ENCODE results near the gene CCZ1. TPM values are rescaled to one million over a fixed set of nuclear protein-coding genes. Genes with fewer than 3 reads are reported as not detected.
"Not testable (repeated sequence)": the region's sequence is repeated elsewhere in the genome, so short reads cannot be mapped to it uniquely, and the experiment has no call there.

The CCZ1 gene
- total RNA-seq, 2 experiments from 2014 or later = 76.2 to 80.4 TPM

DNA sequence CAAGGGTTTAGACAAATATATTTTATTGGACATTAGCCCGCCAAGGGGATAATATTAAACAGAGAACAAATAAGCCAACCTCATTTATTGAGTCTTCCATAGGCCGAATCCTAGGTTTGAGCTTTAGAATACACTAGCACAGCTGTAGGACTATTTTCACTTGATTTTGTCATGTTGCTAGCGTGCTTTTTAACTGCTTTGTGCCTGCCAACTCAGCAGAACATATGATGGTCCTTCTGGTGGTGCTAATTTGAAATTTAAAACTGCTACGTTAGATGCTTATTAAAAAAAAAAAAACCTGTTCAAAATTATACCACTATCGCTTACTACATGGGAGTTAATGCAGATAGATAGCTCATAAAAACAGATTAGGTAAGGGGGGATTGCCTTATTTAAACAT lies 14.1 kb upstream of the CCZ1 start:
- DNase-seq; H3K4me1 Mint-ChIP-seq (ENCODE audit: low read depth); H3K9me3 Mint-ChIP-seq; H3K9me3 ChIP-seq (ENCODE audit: control insufficient read depth in 1 of 2, insufficient read depth in 1 of 2, low read length in 2 of 2); H3K36me3 ChIP-seq (ENCODE audit: insufficient read depth, low read length); H3K4me3 Mint-ChIP-seq; H3K27ac Mint-ChIP-seq; CTCF ChIA-PET; H3K27ac ChIP-seq (ENCODE audit: low read depth in 1 of 2, low read length in 2 of 2); POLR2A ChIA-PET; ATAC-seq (ENCODE audit: poor library complexity); H3K4me3 ChIP-seq (ENCODE audit: low read length); H3K4me1 ChIP-seq (ENCODE audit: insufficient read depth, low read length); H3K27me3 Mint-ChIP-seq; H3K27me3 ChIP-seq (ENCODE audit: control insufficient read depth in 1 of 2, insufficient read depth in 2 of 2, low read length in 2 of 2); intact Hi-C loops (cut with DNase I, micrococcal nuclease): not testable (repeated sequence)
- peaks cover 22% of the 10 kb centered on the region for H3K36me3 Mint-ChIP-seq (ENCODE audit: low read depth)

DNA sequence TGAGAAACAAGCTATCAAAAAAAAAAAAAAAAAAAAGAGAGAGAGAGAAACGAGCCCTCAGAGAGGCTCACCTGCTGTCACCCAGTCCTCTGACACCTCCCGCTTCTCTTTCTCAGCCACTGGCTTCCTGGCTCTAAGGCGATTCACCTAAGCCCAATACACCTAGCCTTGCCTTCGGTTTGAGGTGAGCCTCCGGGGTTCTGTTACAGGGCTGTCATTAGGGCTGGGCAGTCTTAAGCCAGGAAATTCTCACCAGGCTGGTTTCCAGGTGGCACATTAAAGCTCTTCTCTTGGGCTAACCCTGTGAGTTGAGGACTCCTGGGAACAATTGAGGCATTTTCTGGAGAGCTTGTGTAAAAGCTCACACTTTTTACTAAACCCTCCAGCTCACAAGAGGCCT lies 10.5 kb upstream of the CCZ1 start:
- H3K4me3 Mint-ChIP-seq; H3K27me3 Mint-ChIP-seq; H3K4me1 Mint-ChIP-seq (ENCODE audit: low read depth); ATAC-seq (ENCODE audit: poor library complexity); intact Hi-C loops (cut with DNase I, micrococcal nuclease); H3K4me3 ChIP-seq (ENCODE audit: low read length); DNase-seq; H3K9me3 ChIP-seq (ENCODE audit: control insufficient read depth in 1 of 2, insufficient read depth in 1 of 2, low read length in 2 of 2); H3K9me3 Mint-ChIP-seq; H3K27ac ChIP-seq (ENCODE audit: low read depth in 1 of 2, low read length in 2 of 2); POLR2A ChIA-PET; H3K36me3 ChIP-seq (ENCODE audit: insufficient read depth, low read length); H3K4me1 ChIP-seq (ENCODE audit: insufficient read depth, low read length); H3K27me3 ChIP-seq (ENCODE audit: control insufficient read depth in 1 of 2, insufficient read depth in 2 of 2, low read length in 2 of 2); H3K27ac Mint-ChIP-seq; CTCF ChIA-PET: not testable (repeated sequence)
- H3K36me3 Mint-ChIP-seq (ENCODE audit: low read depth) = peaks cover 22% of the 10 kb centered on the region

DNA sequence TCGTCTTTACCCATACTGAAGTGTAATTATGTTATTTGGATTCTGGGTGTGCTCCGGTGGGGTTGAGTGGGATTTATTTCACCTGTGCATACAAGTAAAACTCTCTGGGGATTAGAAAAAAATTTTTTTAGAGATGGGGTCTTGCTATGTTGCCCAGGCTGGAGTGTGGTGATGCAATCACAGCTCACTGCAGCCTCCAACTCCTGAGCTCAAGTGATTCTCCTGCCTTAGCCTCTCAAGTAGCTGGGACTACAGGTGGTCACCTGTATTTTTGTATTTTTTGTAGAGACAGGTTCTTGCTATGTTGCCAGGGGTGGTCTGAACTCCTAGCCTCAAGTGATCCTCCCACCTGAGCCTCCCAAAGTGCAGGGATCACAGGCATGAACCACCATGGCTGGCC lies 8.3 kb upstream of the CCZ1 start:
- H3K27ac ChIP-seq (ENCODE audit: low read depth in 1 of 2, low read length in 2 of 2); DNase-seq; CTCF ChIA-PET; ATAC-seq (ENCODE audit: poor library complexity); H3K4me1 Mint-ChIP-seq (ENCODE audit: low read depth); H3K27me3 ChIP-seq (ENCODE audit: control insufficient read depth in 1 of 2, insufficient read depth in 2 of 2, low read length in 2 of 2); POLR2A ChIA-PET; H3K4me3 ChIP-seq (ENCODE audit: low read length); H3K36me3 Mint-ChIP-seq (ENCODE audit: low read depth); H3K27me3 Mint-ChIP-seq; H3K4me3 Mint-ChIP-seq; intact Hi-C loops (cut with DNase I, micrococcal nuclease); H3K4me1 ChIP-seq (ENCODE audit: insufficient read depth, low read length); H3K9me3 ChIP-seq (ENCODE audit: control insufficient read depth in 1 of 2, insufficient read depth in 1 of 2, low read length in 2 of 2); H3K27ac Mint-ChIP-seq; H3K36me3 ChIP-seq (ENCODE audit: insufficient read depth, low read length); H3K9me3 Mint-ChIP-seq: not testable (repeated sequence)

DNA sequence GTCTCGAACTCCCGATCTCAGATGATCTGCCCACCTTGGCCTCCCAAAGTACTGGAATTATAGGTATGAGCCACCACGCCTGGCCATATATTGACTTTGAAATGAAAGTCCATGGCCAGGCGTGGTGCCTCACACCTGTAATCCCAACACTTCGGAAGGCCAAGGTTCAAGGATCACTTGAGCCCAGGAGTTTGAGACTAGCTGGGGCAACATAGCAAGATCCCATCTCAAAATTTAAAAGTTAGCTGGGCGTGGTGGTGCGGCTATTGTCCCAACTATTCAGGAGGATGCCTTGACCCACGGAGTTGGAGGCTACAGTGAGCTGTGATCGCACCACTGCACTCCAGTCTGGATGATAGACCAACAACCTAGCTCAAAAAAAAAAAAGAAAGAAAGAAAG lies 6.0 kb upstream of the CCZ1 start:
- Mint-ChIP-seq H3K4me3 (no peak overlapping the region), H3K4me1 (ENCODE audit: low read depth) (no peaks in the 10 kb centered on the region), H3K36me3 (ENCODE audit: low read depth) (no peaks in the 10 kb centered on the region), H3K27ac (no peak overlapping the region), H3K27me3 (no peaks in the 10 kb centered on the region), H3K9me3 (no peaks in the 10 kb centered on the region)
- Histone ChIP-seq H3K27me3 (ENCODE audit: control insufficient read depth in 1 of 2, insufficient read depth in 2 of 2, low read length in 2 of 2) (no peaks in the 10 kb centered on the region), H3K4me1 (ENCODE audit: insufficient read depth, low read length) (no peaks in the 10 kb centered on the region), H3K4me3 (ENCODE audit: low read length) (no peak overlapping the region), H3K36me3 (ENCODE audit: insufficient read depth, low read length) (no peaks in the 10 kb centered on the region), H3K9me3 (ENCODE audit: control insufficient read depth in 1 of 2, insufficient read depth in 1 of 2, low read length in 2 of 2) (no peaks in the 10 kb centered on the region), H3K27ac (ENCODE audit: low read depth in 1 of 2, low read length in 2 of 2) (no peak overlapping the region)
- intact Hi-C loops (cut with DNase I, micrococcal nuclease) = no loop called here
- POLR2A ChIA-PET = no interaction called here
- TF ChIP-seq, protein P1, sequence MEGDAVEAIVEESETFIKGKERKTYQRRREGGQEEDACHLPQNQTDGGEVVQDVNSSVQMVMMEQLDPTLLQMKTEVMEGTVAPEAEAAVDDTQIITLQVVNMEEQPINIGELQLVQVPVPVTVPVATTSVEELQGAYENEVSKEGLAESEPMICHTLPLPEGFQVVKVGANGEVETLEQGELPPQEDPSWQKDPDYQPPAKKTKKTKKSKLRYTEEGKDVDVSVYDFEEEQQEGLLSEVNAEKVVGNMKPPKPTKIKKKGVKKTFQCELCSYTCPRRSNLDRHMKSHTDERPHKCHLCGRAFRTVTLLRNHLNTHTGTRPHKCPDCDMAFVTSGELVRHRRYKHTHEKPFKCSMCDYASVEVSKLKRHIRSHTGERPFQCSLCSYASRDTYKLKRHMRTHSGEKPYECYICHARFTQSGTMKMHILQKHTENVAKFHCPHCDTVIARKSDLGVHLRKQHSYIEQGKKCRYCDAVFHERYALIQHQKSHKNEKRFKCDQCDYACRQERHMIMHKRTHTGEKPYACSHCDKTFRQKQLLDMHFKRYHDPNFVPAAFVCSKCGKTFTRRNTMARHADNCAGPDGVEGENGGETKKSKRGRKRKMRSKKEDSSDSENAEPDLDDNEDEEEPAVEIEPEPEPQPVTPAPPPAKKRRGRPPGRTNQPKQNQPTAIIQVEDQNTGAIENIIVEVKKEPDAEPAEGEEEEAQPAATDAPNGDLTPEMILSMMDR (IDR thresholded peaks at IDR 0.05) = no peak
- no peak for DNase-seq
- CTCF ChIA-PET = no interaction called here
- no peak for ATAC-seq (ENCODE audit: poor library complexity)

DNA sequence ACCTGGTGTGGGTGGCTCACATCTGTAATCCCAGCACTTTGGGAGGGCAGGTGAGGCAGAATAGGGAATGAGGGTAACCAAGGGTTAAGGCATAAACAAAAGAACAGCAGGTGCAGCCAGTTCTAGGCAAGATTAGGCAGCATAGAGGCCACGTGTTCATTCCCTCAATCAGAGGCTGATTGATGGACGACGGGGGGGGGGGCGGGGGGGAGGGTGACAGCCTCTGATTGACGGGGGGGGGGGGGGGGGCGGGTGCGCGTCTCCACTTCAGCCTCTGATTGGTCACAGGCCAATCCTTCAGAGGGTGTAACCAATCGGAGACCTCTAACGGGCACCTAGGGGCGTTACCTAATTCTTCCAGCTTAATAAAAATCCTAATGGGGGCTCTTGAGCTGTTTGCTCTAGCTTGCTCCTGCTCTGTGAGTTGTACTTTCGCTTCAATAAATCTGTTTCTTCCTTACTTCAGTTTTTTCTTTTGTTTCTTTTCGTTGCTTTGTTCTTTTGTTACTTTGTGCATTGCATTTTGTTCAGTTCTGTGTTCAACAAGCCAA lies 1.1 kb upstream of the CCZ1 start:
- H3K4me3 ChIP-seq (ENCODE audit: low read length); H3K9me3 Mint-ChIP-seq; CTCF ChIA-PET; POLR2A ChIA-PET; ATAC-seq (ENCODE audit: poor library complexity); H3K4me1 ChIP-seq (ENCODE audit: insufficient read depth, low read length); H3K27me3 ChIP-seq (ENCODE audit: control insufficient read depth in 1 of 2, insufficient read depth in 2 of 2, low read length in 2 of 2); H3K27ac ChIP-seq (ENCODE audit: low read depth in 1 of 2, low read length in 2 of 2); H3K36me3 ChIP-seq (ENCODE audit: insufficient read depth, low read length); DNase-seq; H3K27me3 Mint-ChIP-seq; H3K36me3 Mint-ChIP-seq (ENCODE audit: low read depth); H3K4me1 Mint-ChIP-seq (ENCODE audit: low read depth); H3K9me3 ChIP-seq (ENCODE audit: control insufficient read depth in 1 of 2, insufficient read depth in 1 of 2, low read length in 2 of 2); intact Hi-C loops (cut with DNase I, micrococcal nuclease): not testable (repeated sequence)
- H3K4me3 Mint-ChIP-seq = peak overlapping the region; percentile 82
- peak overlapping the region; percentile 47 for H3K27ac Mint-ChIP-seq

DNA sequence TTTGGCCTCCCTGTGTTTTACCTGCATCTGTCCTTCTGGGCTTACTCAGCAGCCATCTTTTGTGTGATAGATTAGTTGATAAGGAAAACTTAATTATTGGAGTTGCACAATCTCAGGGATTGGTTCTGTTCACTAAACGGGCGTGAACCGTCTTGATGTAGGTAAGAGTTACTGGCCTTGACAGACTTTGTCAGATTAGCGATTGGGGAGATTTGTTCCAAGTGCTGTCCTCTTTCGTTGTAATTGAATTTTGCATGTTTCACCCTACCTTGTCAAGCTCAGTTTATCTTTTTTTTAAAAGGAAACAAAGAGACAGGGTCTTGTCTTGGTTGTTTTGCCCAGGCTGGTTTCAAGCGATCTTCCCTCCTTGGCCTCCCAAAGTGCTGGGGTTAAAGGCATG lies 4.5 kb downstream of the CCZ1 start:
- H3K4me3 ChIP-seq (ENCODE audit: low read length); H3K27me3 Mint-ChIP-seq; H3K4me3 Mint-ChIP-seq; H3K9me3 ChIP-seq (ENCODE audit: control insufficient read depth in 1 of 2, insufficient read depth in 1 of 2, low read length in 2 of 2); DNase-seq; POLR2A ChIA-PET; intact Hi-C loops (cut with DNase I, micrococcal nuclease); ATAC-seq (ENCODE audit: poor library complexity); H3K4me1 ChIP-seq (ENCODE audit: insufficient read depth, low read length); H3K27ac ChIP-seq (ENCODE audit: low read depth in 1 of 2, low read length in 2 of 2); H3K4me1 Mint-ChIP-seq (ENCODE audit: low read depth); CTCF ChIA-PET; H3K27ac Mint-ChIP-seq; H3K9me3 Mint-ChIP-seq; H3K27me3 ChIP-seq (ENCODE audit: control insufficient read depth in 1 of 2, insufficient read depth in 2 of 2, low read length in 2 of 2): not testable (repeated sequence)
- H3K36me3 ChIP-seq (ENCODE audit: insufficient read depth, low read length) = peaks cover 14% of the 10 kb centered on the region
- H3K36me3 Mint-ChIP-seq (ENCODE audit: low read depth) = peaks cover 30% of the 10 kb centered on the region

DNA sequence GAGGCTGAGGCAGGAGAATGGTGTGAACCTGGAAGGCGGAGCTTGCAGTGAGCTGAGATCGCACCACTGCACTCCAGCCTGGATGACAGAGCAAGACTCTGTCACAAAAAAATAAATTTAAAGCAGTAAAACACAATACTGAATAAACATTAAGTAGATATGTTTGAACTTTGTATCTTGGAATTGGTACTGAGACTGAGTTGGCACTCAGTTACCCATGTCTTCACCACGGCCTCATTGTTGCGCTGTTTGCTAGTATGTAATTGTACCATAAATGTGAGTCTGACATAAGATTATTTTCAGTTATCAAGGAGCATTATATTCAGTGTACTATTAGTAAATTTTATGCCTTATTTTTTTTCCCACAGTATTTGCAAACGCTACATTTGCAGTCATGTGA lies 6.2 kb downstream of the CCZ1 start:
- ATAC-seq (ENCODE audit: poor library complexity); H3K27me3 ChIP-seq (ENCODE audit: control insufficient read depth in 1 of 2, insufficient read depth in 2 of 2, low read length in 2 of 2); DNase-seq; H3K27ac ChIP-seq (ENCODE audit: low read depth in 1 of 2, low read length in 2 of 2); intact Hi-C loops (cut with DNase I, micrococcal nuclease); H3K27ac Mint-ChIP-seq; H3K9me3 ChIP-seq (ENCODE audit: control insufficient read depth in 1 of 2, insufficient read depth in 1 of 2, low read length in 2 of 2); H3K4me1 ChIP-seq (ENCODE audit: insufficient read depth, low read length); H3K4me3 Mint-ChIP-seq; CTCF ChIA-PET; POLR2A ChIA-PET; H3K4me3 ChIP-seq (ENCODE audit: low read length); H3K27me3 Mint-ChIP-seq; H3K9me3 Mint-ChIP-seq; H3K4me1 Mint-ChIP-seq (ENCODE audit: low read depth): not testable (repeated sequence)
- H3K36me3 ChIP-seq (ENCODE audit: insufficient read depth, low read length) = peaks cover 14% of the 10 kb centered on the region
- peaks cover 31% of the 10 kb centered on the region for H3K36me3 Mint-ChIP-seq (ENCODE audit: low read depth)
